ENCODE data around the gene KLHL22. TPM values are rescaled to one million over a fixed set of nuclear protein-coding genes. Genes with fewer than 3 reads are reported as not detected.

Gene KLHL22
- total RNA-seq, 1 experiment from 2014 or later = 14.8 TPM

DNA sequence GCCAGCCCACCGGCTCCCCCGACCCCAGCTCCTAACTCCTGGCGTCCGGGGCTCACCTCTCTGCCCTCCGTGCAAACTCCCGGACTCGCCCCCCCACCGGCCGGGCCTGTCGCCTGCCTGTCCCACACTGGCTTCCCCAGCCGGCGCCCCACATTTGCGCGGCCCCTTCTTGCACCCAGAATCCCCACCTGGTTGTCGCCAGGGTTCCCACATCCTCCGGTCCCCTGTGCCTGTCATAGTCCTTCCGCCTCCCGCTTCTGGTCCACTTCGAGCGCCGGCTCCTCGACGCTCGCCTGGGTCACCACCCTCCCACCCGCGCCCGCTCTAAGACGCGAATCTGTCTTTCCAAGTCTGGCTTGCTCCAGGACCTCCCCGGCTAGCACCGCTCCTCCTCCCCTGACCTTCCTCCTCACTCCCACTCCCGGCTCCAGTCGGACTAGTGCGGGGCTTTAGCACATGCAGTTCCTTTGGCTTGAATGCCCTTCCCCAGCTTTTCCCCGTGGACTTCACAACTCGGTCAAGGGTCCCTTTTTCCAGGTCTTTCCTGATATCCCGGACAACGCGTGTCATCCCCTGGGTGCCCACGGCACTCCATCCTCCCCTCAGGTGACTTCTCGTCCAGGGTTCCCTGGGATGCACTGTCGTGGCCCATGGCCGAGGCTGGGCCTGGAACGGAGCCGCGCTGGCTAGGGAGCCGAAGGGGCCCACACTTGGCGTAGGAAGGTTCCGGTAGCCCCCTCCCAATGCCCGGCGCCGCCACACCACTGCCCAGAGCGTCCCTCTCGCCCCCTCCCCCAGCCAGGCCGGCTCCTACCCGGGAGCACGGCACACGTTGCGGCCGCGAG lies 58.6 kb downstream of the KLHL22 start:
- peaks cover 4% of the 10 kb centered on the region; the same call in 1 of the 2 replicates for H3K27me3 ChIP-seq (ENCODE audit: low read length)
- BruUV-seq (replicated peaks) = no TSS peak
- no peak for DNase-seq
- H3K4me3 ChIP-seq (ENCODE audit: low read length) = peak overlapping the region; percentile 67
- H3F3A ChIP-seq (ENCODE audit: low read length, unreplicated experiment) = no peaks in the 10 kb centered on the region
- H3K79me2 ChIP-seq (ENCODE audit: low read length) = no peaks in the 10 kb centered on the region
- no peaks in the 10 kb centered on the region for H3K36me3 ChIP-seq (ENCODE audit: low read depth, low read length)
- H3K27ac ChIP-seq (ENCODE audit: low read length) = no peak overlapping the region
- no peaks in the 10 kb centered on the region for H3K9me2 ChIP-seq (replicated peaks; ENCODE audit: low read length)
- TF ChIP-seq EZH2phosphoT487 (IDR thresholded peaks at IDR 0.05; ENCODE audit: borderline replicate concordance, low read length) = no peak
- TF ChIP-seq EZH2 (IDR thresholded peaks at IDR 0.05; ENCODE audit: low read length, unreplicated experiment) = no peak
- TF ChIP-seq, protein P1, sequence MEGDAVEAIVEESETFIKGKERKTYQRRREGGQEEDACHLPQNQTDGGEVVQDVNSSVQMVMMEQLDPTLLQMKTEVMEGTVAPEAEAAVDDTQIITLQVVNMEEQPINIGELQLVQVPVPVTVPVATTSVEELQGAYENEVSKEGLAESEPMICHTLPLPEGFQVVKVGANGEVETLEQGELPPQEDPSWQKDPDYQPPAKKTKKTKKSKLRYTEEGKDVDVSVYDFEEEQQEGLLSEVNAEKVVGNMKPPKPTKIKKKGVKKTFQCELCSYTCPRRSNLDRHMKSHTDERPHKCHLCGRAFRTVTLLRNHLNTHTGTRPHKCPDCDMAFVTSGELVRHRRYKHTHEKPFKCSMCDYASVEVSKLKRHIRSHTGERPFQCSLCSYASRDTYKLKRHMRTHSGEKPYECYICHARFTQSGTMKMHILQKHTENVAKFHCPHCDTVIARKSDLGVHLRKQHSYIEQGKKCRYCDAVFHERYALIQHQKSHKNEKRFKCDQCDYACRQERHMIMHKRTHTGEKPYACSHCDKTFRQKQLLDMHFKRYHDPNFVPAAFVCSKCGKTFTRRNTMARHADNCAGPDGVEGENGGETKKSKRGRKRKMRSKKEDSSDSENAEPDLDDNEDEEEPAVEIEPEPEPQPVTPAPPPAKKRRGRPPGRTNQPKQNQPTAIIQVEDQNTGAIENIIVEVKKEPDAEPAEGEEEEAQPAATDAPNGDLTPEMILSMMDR (conservative IDR thresholded peaks at IDR 0.05; ENCODE audit: low read depth, low read length) = no peak
- ChIA-PET POLR2A (ENCODE audit: unreplicated experiment) (no interaction called here), CTCF (no interaction called here)
- 0 out of 2 replicates have a peak, but pooled peaks cover 4% of the 10 kb centered on the region for H3K4me1 ChIP-seq (ENCODE audit: insufficient read depth, low read length)
- peak; percentile 28 for ATAC-seq
- H3K4me2 ChIP-seq (ENCODE audit: low read length) = peak overlapping the region; percentile 91
- no peak overlapping the region for H3K9ac ChIP-seq (ENCODE audit: low read length)
- H4K20me1 ChIP-seq (ENCODE audit: low read length) = no peaks in the 10 kb centered on the region
- peak overlapping the region; percentile 81 for H2AFZ ChIP-seq (ENCODE audit: low read length)
- H3K9me3 ChIP-seq (ENCODE audit: low read length) = no peaks in the 10 kb centered on the region
- intact Hi-C loops (cut with micrococcal nuclease) = no loop called here

DNA sequence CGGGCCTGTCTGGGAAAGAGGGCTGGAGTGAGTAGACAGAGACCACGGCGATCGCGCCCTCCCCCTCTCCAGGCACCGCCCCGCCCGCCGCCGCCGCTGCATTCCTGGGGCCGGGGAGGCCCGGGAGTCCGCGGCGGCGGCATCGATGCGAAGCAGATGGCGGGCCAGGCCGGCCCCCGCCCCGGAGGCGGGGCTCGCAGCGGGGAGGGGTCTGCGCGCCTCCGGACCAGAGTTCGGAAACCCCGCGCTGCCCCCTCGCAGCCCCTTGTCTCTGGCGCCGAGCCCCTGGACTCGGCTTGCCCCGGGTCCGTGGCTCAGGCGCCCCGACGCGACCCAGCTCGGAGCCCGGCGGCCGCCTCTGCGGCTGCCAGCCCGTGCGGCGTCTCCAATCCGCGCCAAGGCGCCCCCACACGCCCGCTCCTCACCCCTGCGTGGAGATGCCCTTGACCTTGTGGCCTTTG lies 59.3 kb downstream of the KLHL22 start:
- Histone ChIP-seq H3K4me2 (ENCODE audit: low read length) (peak overlapping the region; percentile 91), H3K9me3 (ENCODE audit: low read length) (no peaks in the 10 kb centered on the region), H3K4me3 (ENCODE audit: low read length) (peak overlapping the region; percentile 67), H4K20me1 (ENCODE audit: low read length) (no peaks in the 10 kb centered on the region), H3K27me3 (ENCODE audit: low read length) (peaks cover 4% of the 10 kb centered on the region; the same call in 1 of the 2 replicates), H3K4me1 (ENCODE audit: insufficient read depth, low read length) (0 out of 2 replicates have a peak, but pooled peaks cover 4% of the 10 kb centered on the region), H3K27ac (ENCODE audit: low read length) (no peak overlapping the region), H3K9me2 (replicated peaks; ENCODE audit: low read length) (no peaks in the 10 kb centered on the region), H3F3A (ENCODE audit: low read length, unreplicated experiment) (no peaks in the 10 kb centered on the region), H3K36me3 (ENCODE audit: low read depth, low read length) (no peaks in the 10 kb centered on the region), H3K79me2 (ENCODE audit: low read length) (no peaks in the 10 kb centered on the region), H3K9ac (ENCODE audit: low read length) (no peak overlapping the region), H2AFZ (ENCODE audit: low read length) (no peak overlapping the region)
- POLR2A ChIA-PET (ENCODE audit: unreplicated experiment) = no interaction called here
- no peak for DNase-seq
- no TSS peak for BruUV-seq (replicated peaks)
- TF ChIP-seq, protein P1 (conservative IDR thresholded peaks at IDR 0.05; ENCODE audit: low read depth, low read length) = no peak
- no peak for TF ChIP-seq EZH2 (IDR thresholded peaks at IDR 0.05; ENCODE audit: low read length, unreplicated experiment)
- TF ChIP-seq EZH2phosphoT487 (IDR thresholded peaks at IDR 0.05; ENCODE audit: borderline replicate concordance, low read length) = no peak
- CTCF ChIA-PET = no interaction called here
- intact Hi-C loops (cut with micrococcal nuclease) = no loop called here
- no peak for ATAC-seq

All from PC-3 (cell line).